Peyer's patch (tissue), 4 donors: ENCODE data around the gene CHD5. TPM values are rescaled to one million over a fixed set of nuclear protein-coding genes. Genes with fewer than 3 reads are reported as not detected.

Experiments
- DNase-seq, 3 donors: peaks; one replicate each; pipeline ENCODE4 v3.0.0-alpha.2; 2017 to 2019
- H3K27ac ChIP-seq, 4 donors: fragments of 200-600 bp; sonication (generic); one replicate each; pipeline ENCODE4 v1.5.1; 2016 to 2019
- H3K27me3 ChIP-seq, 2 donors: fragments of 200-600 bp; sonication (generic); one replicate each; pipeline ENCODE4 v1.5.1; 2019
- H3K36me3 ChIP-seq, 3 donors: fragments of 200-600 bp; sonication (generic); one replicate each; pipeline ENCODE4 v1.5.1; 2016 to 2019
- H3K4me1 ChIP-seq, 4 donors: fragments of 200-600 bp; sonication (generic); one replicate each; pipeline ENCODE4 v1.5.1; 2016 to 2019
- H3K4me3 ChIP-seq, 4 donors: fragments of 200-600 bp; sonication (generic); 1 replicate in 3 of 4; 2 replicates in 1 of 4; pipeline ENCODE4 v1.5.1; 2016 to 2019; ENCODE audit warnings: mild to moderate bottlenecking in 1 of 4
- H3K9me3 ChIP-seq, 4 donors: fragments of 200-600 bp; sonication (generic); one replicate each; pipeline ENCODE4 v1.5.1; 2016 to 2019; ENCODE audit warnings: mild to moderate bottlenecking in 1 of 4
- POLR2A ChIP-seq, 2 donors: fragments of 450-650 bp; IDR thresholded peaks; one replicate each; pipeline ENCODE4 v1.5.1; 2017; ENCODE audit warnings: antibody characterized with exemption in 2 of 2, mild to moderate bottlenecking in 2 of 2, moderate library complexity in 2 of 2
- total RNA-seq, 4 donors: library from RNA; depleted of rRNA; stranded (reverse); fragments of >200 nt; gene quantifications; one replicate each; pipeline ENCODE4 v1.1.0, GENCODE V29; 2016
- TF ChIP-seq, protein P1 (sequence below), 6 experiments: fragments of 450-650 bp in 4 of 6; fragments of 200-600 bp in 2 of 6; sonication (generic) in 1 of 6; IDR thresholded peaks; one replicate each; pipeline ENCODE4 v1.5.1; 2017 to 2019; ENCODE audit warnings: antibody characterized with exemption in 6 of 6, mild to moderate bottlenecking in 3 of 6, moderate library complexity in 1 of 6

Gene CHD5
- total RNA-seq, 4 donors from 2014 or later = under 0.01 to 0.66 (median 0.22) TPM

DNA sequence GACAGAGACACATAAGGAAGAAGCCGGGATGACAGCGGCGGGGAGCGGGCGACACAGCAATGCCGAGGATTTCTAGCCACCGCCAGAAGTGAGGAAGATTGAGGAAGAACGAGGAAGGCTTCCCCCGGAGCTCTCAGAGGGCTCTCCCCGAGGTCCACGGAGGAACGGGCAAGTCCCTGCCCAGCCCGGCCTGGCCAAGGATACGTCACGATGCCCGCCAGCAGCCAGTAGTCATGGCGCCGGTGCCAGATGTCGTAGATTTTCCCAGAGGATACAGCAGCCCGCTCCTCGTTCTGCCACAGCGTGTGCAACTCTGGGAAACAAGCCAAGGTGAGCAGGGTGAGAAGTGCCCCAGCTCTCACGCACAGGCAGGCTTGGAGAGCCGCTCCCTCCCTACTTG lies 68.5 kb downstream of the CHD5 start:
- peak in 1 of 3 donors; percentile 25 for DNase-seq
- H3K27ac ChIP-seq = no peak overlapping the region
- no peaks in the 10 kb centered on the region for H3K36me3 ChIP-seq
- no peaks in the 10 kb centered on the region for H3K9me3 ChIP-seq
- no peaks in the 10 kb centered on the region for H3K27me3 ChIP-seq
- TF ChIP-seq POLR2A (IDR thresholded peaks at IDR 0.05) = no peak
- TF ChIP-seq, protein P1, sequence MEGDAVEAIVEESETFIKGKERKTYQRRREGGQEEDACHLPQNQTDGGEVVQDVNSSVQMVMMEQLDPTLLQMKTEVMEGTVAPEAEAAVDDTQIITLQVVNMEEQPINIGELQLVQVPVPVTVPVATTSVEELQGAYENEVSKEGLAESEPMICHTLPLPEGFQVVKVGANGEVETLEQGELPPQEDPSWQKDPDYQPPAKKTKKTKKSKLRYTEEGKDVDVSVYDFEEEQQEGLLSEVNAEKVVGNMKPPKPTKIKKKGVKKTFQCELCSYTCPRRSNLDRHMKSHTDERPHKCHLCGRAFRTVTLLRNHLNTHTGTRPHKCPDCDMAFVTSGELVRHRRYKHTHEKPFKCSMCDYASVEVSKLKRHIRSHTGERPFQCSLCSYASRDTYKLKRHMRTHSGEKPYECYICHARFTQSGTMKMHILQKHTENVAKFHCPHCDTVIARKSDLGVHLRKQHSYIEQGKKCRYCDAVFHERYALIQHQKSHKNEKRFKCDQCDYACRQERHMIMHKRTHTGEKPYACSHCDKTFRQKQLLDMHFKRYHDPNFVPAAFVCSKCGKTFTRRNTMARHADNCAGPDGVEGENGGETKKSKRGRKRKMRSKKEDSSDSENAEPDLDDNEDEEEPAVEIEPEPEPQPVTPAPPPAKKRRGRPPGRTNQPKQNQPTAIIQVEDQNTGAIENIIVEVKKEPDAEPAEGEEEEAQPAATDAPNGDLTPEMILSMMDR (IDR thresholded peaks at IDR 0.05) = no peak
- H3K4me1 ChIP-seq = no peaks in the 10 kb centered on the region
- no peak overlapping the region for H3K4me3 ChIP-seq

DNA sequence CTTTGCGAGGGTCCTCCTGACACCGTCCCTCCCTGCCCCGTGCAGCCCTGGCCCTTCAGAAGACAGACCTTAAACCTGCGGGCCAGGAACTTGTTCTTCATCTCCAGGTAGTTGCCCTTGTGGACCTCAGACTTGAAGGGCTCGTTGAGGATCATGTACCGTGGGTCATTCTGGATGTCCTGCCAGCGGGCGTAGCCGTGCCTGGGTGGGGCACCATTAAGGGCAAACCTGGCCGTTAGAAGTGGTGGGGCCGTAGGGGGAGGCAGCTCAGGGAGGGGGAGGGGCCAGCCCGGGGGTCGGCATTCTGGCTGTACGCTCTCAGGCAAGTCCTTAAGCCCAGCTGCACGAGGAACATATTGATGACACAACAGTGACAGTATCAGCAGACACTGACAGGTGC lies 69.8 kb downstream of the CHD5 start:
- H3K9me3 ChIP-seq = no peaks in the 10 kb centered on the region
- DNase-seq = no peak
- TF ChIP-seq, protein P1 (IDR thresholded peaks at IDR 0.05) = no peak
- TF ChIP-seq POLR2A (IDR thresholded peaks at IDR 0.05) = no peak

DNA sequence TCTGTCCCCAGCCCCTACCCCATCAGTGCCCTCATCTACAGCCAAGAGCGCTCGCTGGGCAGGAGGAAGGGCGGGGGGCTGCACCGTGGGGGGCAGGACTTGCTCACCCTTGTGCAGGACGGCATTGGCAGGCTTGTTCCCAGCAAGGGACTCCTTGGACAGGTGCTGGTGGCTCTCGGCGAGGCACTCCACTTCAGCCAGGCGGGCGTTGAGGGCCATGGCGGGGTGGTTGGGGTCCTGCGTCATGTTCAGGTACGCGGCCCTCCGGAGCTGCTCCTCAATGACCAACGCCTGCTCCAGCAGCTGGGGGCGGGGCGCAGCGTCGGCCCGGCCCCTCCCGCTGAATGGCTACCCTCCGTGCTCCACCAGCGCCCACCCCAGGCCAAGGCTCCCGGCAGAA lies 70.4 kb downstream of the CHD5 start:
- H3K27me3 ChIP-seq = no peaks in the 10 kb centered on the region
- peak in 1 of 3 donors; percentile 25 for DNase-seq
- TF ChIP-seq, protein P1 (IDR thresholded peaks at IDR 0.05) = no peak
- no peak for TF ChIP-seq POLR2A (IDR thresholded peaks at IDR 0.05)

More for the DNA sequence above, 69.8 kb downstream of the CHD5 start:
- H3K27ac ChIP-seq = no peak overlapping the region
- no peaks in the 10 kb centered on the region for H3K36me3 ChIP-seq
- H3K4me1 ChIP-seq = no peaks in the 10 kb centered on the region
- no peak overlapping the region for H3K4me3 ChIP-seq
- H3K27me3 ChIP-seq = no peaks in the 10 kb centered on the region

DNA sequence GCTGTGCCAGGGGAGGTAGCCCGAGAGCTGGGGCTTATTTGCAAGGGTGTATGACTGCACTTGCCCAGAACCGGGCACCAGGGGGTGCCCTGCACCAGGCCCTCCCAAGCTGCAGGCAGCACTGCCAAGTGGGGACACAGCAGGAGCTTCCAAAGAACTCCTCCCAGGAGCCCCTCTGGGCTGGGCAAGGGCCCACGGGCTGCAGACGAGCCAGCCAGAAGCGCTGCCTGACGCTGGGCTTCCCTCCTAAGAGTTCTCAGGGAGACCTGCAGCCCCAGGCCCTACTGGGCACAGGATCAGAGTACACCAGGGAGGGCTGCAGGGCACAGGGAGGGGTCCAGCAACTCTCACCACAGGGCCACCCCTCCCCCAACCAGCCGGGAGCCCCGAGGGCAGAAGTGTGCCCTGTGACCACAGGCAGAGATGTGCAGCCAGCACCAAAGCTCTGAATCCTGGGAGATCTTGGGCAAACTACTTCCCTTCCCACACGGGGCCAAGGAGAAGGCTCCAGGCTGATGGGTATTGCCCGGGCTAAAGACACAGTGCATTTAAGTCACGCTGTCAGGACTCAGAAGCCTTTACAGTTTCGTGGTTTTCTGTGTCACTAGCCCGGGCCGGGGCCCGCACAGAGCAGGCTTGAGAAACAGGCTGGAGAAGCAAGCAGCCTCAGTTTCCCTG lies 71.0 kb downstream of the CHD5 start:
- TF ChIP-seq POLR2A (IDR thresholded peaks at IDR 0.05) = no peak
- TF ChIP-seq, protein P1 (IDR thresholded peaks at IDR 0.05) = peak in 3 of 6 experiments; percentile 40 to 49 (median 42)
- Histone ChIP-seq H3K36me3 (no peaks in the 10 kb centered on the region), H3K27me3 (no peaks in the 10 kb centered on the region), H3K4me3 (no peak overlapping the region), H3K9me3 (no peaks in the 10 kb centered on the region), H3K27ac (no peak overlapping the region), H3K4me1 (no peaks in the 10 kb centered on the region)
- DNase-seq = peak in 1 of 3 donors; percentile 55

More for the DNA sequence above, 70.4 kb downstream of the CHD5 start:
- Histone ChIP-seq H3K9me3 (no peaks in the 10 kb centered on the region), H3K4me1 (no peaks in the 10 kb centered on the region), H3K36me3 (no peaks in the 10 kb centered on the region), H3K27ac (no peak overlapping the region), H3K4me3 (no peak overlapping the region)

DNA sequence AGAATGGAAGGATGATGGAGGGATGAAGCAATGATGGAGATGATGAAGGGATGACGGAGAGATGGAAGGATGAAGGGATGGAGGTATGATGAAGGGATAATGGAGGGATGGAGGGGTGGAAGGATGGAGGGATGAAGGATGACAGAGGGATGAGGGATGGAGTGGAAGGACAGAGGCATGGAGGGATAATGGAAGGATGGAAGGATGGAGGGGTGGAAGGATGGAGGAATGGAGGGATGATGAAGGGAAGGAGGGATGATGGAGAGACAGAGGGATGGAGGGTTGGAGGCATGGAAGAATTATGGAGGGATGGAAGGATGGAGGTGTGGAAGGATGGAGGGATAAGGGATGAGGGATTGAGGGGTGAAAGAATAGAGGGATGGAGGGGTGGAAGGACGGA lies 71.6 kb downstream of the CHD5 start:
- no peak for TF ChIP-seq POLR2A (IDR thresholded peaks at IDR 0.05)
- TF ChIP-seq, protein P1 (IDR thresholded peaks at IDR 0.05) = no peak
- Histone ChIP-seq H3K4me1 (no peaks in the 10 kb centered on the region), H3K9me3 (no peaks in the 10 kb centered on the region), H3K36me3 (no peaks in the 10 kb centered on the region), H3K27ac (no peak overlapping the region), H3K27me3 (no peaks in the 10 kb centered on the region), H3K4me3 (no peak overlapping the region)
- DNase-seq = no peak
